Measurements from ENCODE around the gene RASL10A. TPM values are rescaled to one million over a fixed set of nuclear protein-coding genes. Genes with fewer than 3 reads are reported as not detected.

RASL10A gene
- total and polyA plus RNA-seq, 2 experiments from 2014 or later = 0.20 TPM; not detected in 1

GRCh38 chr22:29338398-29338797 lies 22.9 kb upstream of the RASL10A start:
- no peak overlapping the region for H3K27ac ChIP-seq
- H3K9me2 ChIP-seq (ENCODE audit: insufficient read depth) = no peaks in the 10 kb centered on the region
- H3K4me1 ChIP-seq (ENCODE audit: insufficient read depth) = no peaks in the 10 kb centered on the region; the same call in 1 of the 2 replicates
- no peak overlapping the region for H3K4me3 ChIP-seq
- no peak overlapping the region for H3K4me2 ChIP-seq (ENCODE audit: unreplicated experiment)
- H3K79me2 ChIP-seq (ENCODE audit: insufficient read depth) = no peaks in the 10 kb centered on the region
- TF ChIP-seq EZH2phosphoT487 (IDR thresholded peaks at IDR 0.05; ENCODE audit: insufficient read depth, low read depth) (no peak), EZH2 (IDR thresholded peaks at IDR 0.05; ENCODE audit: insufficient read depth, poor library complexity, severe bottlenecking) (no peak)
- no peaks in the 10 kb centered on the region for H3F3A ChIP-seq (ENCODE audit: insufficient read depth)
- H3K9me3 ChIP-seq (ENCODE audit: low read depth) = no peaks in the 10 kb centered on the region
- in situ Hi-C loops (cut with MboI) = no loop called here
- H4K20me1 ChIP-seq (ENCODE audit: insufficient read depth) = no peaks in the 10 kb centered on the region
- no peak for DNase-seq
- WGBS, 2 experiments (ENCODE audit: low coverage in 1 of 2, low lambda C conversion rate in 2 of 2, missing lambda C conversion rate in 2 of 2) = 91 to 93% methylated on average over 6 of the region's 6 CpGs
- H3K36me3 ChIP-seq (ENCODE audit: low read depth) = peaks cover 4% of the 10 kb centered on the region; the same call in 1 of the 2 replicates
- H2AFZ ChIP-seq = no peak overlapping the region
- no peaks in the 10 kb centered on the region for H3K27me3 ChIP-seq (replicated peaks; ENCODE audit: insufficient read depth)
- no peak overlapping the region for H3K9ac ChIP-seq

- DNase-seq = no peak
- no peak overlapping the region for H3K4me2 ChIP-seq (ENCODE audit: unreplicated experiment)
- no peak overlapping the region for H2AFZ ChIP-seq
- peaks cover 4% of the 10 kb centered on the region; the same call in 1 of the 2 replicates for H3K36me3 ChIP-seq (ENCODE audit: low read depth)
- H3K9me3 ChIP-seq (ENCODE audit: low read depth) = no peaks in the 10 kb centered on the region
- H3K27ac ChIP-seq = no peak overlapping the region
- no peak overlapping the region for H3K9ac ChIP-seq
- 87% methylated on average over 10 to 12 of the region's 12 CpGs for WGBS, 2 experiments (ENCODE audit: low coverage in 1 of 2, low lambda C conversion rate in 2 of 2, missing lambda C conversion rate in 2 of 2)
- no peaks in the 10 kb centered on the region for H3K79me2 ChIP-seq (ENCODE audit: insufficient read depth)
- no peaks in the 10 kb centered on the region for H3K9me2 ChIP-seq (ENCODE audit: insufficient read depth)
- H3K4me3 ChIP-seq = no peak overlapping the region
- H3K4me1 ChIP-seq (ENCODE audit: insufficient read depth) = no peaks in the 10 kb centered on the region
- H3K27me3 ChIP-seq (replicated peaks; ENCODE audit: insufficient read depth) = no peaks in the 10 kb centered on the region
- no peaks in the 10 kb centered on the region for H3F3A ChIP-seq (ENCODE audit: insufficient read depth)
- no peaks in the 10 kb centered on the region for H4K20me1 ChIP-seq (ENCODE audit: insufficient read depth)
- in situ Hi-C loops (cut with MboI) = no loop called here
- TF ChIP-seq EZH2 (IDR thresholded peaks at IDR 0.05; ENCODE audit: insufficient read depth, poor library complexity, severe bottlenecking) = no peak
- no peak for TF ChIP-seq EZH2phosphoT487 (IDR thresholded peaks at IDR 0.05; ENCODE audit: insufficient read depth, low read depth)
Observed at GRCh38 chr22:29337631-29338284, 22.3 kb upstream of the RASL10A start.

- no peak for DNase-seq
- Histone ChIP-seq H3K36me3 (ENCODE audit: low read depth) (peaks cover 4% of the 10 kb centered on the region; the same call in 1 of the 2 replicates), H3K27ac (no peak overlapping the region), H3K79me2 (ENCODE audit: insufficient read depth) (no peaks in the 10 kb centered on the region), H3K4me3 (no peak overlapping the region), H3K9ac (no peak overlapping the region), H3K4me2 (ENCODE audit: unreplicated experiment) (no peak overlapping the region), H3K9me3 (ENCODE audit: low read depth) (no peaks in the 10 kb centered on the region), H3F3A (ENCODE audit: insufficient read depth) (no peaks in the 10 kb centered on the region), H4K20me1 (ENCODE audit: insufficient read depth) (no peaks in the 10 kb centered on the region), H3K9me2 (ENCODE audit: insufficient read depth) (no peaks in the 10 kb centered on the region), H2AFZ (no peak overlapping the region), H3K27me3 (replicated peaks; ENCODE audit: insufficient read depth) (no peaks in the 10 kb centered on the region), H3K4me1 (ENCODE audit: insufficient read depth) (no peaks in the 10 kb centered on the region)
- WGBS, 2 experiments (ENCODE audit: low coverage in 1 of 2, low lambda C conversion rate in 2 of 2, missing lambda C conversion rate in 2 of 2) = 87 to 92% methylated on average over 14 of the region's 14 CpGs
- TF ChIP-seq EZH2phosphoT487 (IDR thresholded peaks at IDR 0.05; ENCODE audit: insufficient read depth, low read depth) (no peak), EZH2 (IDR thresholded peaks at IDR 0.05; ENCODE audit: insufficient read depth, poor library complexity, severe bottlenecking) (no peak)
- in situ Hi-C loops (cut with MboI) = no loop called here
Observed at GRCh38 chr22:29336751-29337490, 21.4 kb upstream of the RASL10A start.

- Histone ChIP-seq H3K9ac (no peak overlapping the region), H3K4me3 (no peak overlapping the region), H3K4me1 (ENCODE audit: insufficient read depth) (no peaks in the 10 kb centered on the region), H3K9me2 (ENCODE audit: insufficient read depth) (no peaks in the 10 kb centered on the region), H4K20me1 (ENCODE audit: insufficient read depth) (no peaks in the 10 kb centered on the region), H2AFZ (no peak overlapping the region), H3K4me2 (ENCODE audit: unreplicated experiment) (no peak overlapping the region), H3K36me3 (ENCODE audit: low read depth) (no peaks in the 10 kb centered on the region; the same call in 1 of the 2 replicates), H3F3A (ENCODE audit: insufficient read depth) (no peaks in the 10 kb centered on the region), H3K9me3 (ENCODE audit: low read depth) (no peaks in the 10 kb centered on the region), H3K79me2 (ENCODE audit: insufficient read depth) (no peaks in the 10 kb centered on the region), H3K27ac (no peak overlapping the region), H3K27me3 (replicated peaks; ENCODE audit: insufficient read depth) (no peaks in the 10 kb centered on the region)
- TF ChIP-seq EZH2phosphoT487 (IDR thresholded peaks at IDR 0.05; ENCODE audit: insufficient read depth, low read depth) = no peak
- no peak for TF ChIP-seq EZH2 (IDR thresholded peaks at IDR 0.05; ENCODE audit: insufficient read depth, poor library complexity, severe bottlenecking)
- DNase-seq = no peak
- in situ Hi-C loops (cut with MboI) = no loop called here
- 94 to 96% methylated on average over 11 of the region's 11 CpGs for WGBS, 2 experiments (ENCODE audit: low coverage in 1 of 2, low lambda C conversion rate in 2 of 2, missing lambda C conversion rate in 2 of 2)
Observed at GRCh38 chr22:29335656-29336055, 20.2 kb upstream of the RASL10A start.

All from GM23248 (cell line).